CD4-positive, alpha-beta T cell (primary cell): ENCODE measurements around the gene SMIM1. TPM values are rescaled to one million over a fixed set of nuclear protein-coding genes. Genes with fewer than 3 reads are reported as not detected.

Source experiments
- ATAC-seq: fragments of 200-7000 bp; cut with Tn5 transposase; one replicate; pipeline ENCODE4 v1.10.0; 2022; ENCODE audit warnings: mild to moderate bottlenecking; ENCODE audit not compliant: poor library complexity
- CTCF ChIA-PET: fragments of 350-600 bp; sonication (Branson Sonifier 250); formaldehyde crosslinking; loops from one replicate; lab custom pipeline; 2021; ENCODE audit warnings: antibody characterized with exemption, inconsistent platforms; lab: Charles Lee
- POLR2A ChIA-PET: fragments of 350-600 bp; sonication (Branson Sonifier 250); formaldehyde crosslinking; loops from one replicate; lab custom pipeline; 2021; ENCODE audit warnings: antibody characterized with exemption, inconsistent platforms; lab: Charles Lee
- DNase-seq, 14 experiments: peaks; one replicate each; pipeline ENCODE4 v3.0.0-alpha.2; 2013 to 2020; ENCODE audit warnings: mixed read lengths in 2 of 14
- H3K27ac ChIP-seq, 2 donors: one replicate each; pipeline versions ENCODE4 v1.5.1 to v1.7.0; 2013; ENCODE audit warnings: low read length in 2 of 2, low read depth in 1 of 2, mild to moderate bottlenecking in 1 of 2
- H3K27me3 ChIP-seq, 2 experiments: 1 replicate in 1 of 2; 2 replicates in 1 of 2; pipeline versions ENCODE4 v1.6.1 to v1.7.0; 2013; ENCODE audit warnings: low read length in 2 of 2, control low read depth in 1 of 2, mild to moderate bottlenecking in 1 of 2, moderate library complexity in 1 of 2; ENCODE audit not compliant: insufficient read depth in 2 of 2, control insufficient read depth in 1 of 2
- H3K36me3 ChIP-seq: one replicate; pipeline ENCODE4 v1.6.1; 2013; ENCODE audit warnings: low read length, control low read depth; ENCODE audit not compliant: insufficient read depth
- H3K4me1 ChIP-seq: one replicate; pipeline ENCODE4 v1.6.1; 2013; ENCODE audit warnings: low read length, control low read depth; ENCODE audit not compliant: insufficient read depth
- H3K4me3 ChIP-seq: one replicate; pipeline ENCODE4 v1.5.1; 2013; ENCODE audit warnings: mild to moderate bottlenecking, low read length, moderate library complexity
- H3K9me3 ChIP-seq, 2 experiments: 1 replicate in 1 of 2; 2 replicates in 1 of 2; pipeline versions ENCODE4 v1.6.1 to v1.7.0; 2013; ENCODE audit warnings: low read length in 2 of 2, mild to moderate bottlenecking in 2 of 2, control low read depth in 1 of 2, moderate library complexity in 1 of 2; ENCODE audit not compliant: control insufficient read depth in 1 of 2, insufficient read depth in 1 of 2
- H3K27ac Mint-ChIP-seq: one replicate; pipeline ENCODE4 v1.8.0; 2020; ENCODE audit warnings: mixed read lengths
- H3K27me3 Mint-ChIP-seq: one replicate; pipeline ENCODE4 v1.8.0; 2021; ENCODE audit warnings: mixed read lengths
- H3K36me3 Mint-ChIP-seq: one replicate; pipeline ENCODE4 v1.8.0; 2021; ENCODE audit warnings: low read depth, mixed read lengths
- H3K4me1 Mint-ChIP-seq: one replicate; pipeline ENCODE4 v1.8.0; 2021; ENCODE audit warnings: low read depth, mixed read lengths
- H3K4me3 Mint-ChIP-seq: one replicate; pipeline ENCODE4 v1.8.0; 2020; ENCODE audit warnings: mild to moderate bottlenecking, mixed read lengths
- H3K9me3 Mint-ChIP-seq: one replicate; pipeline ENCODE4 v1.8.0; 2020; ENCODE audit warnings: mixed read lengths
- intact Hi-C, 2 experiments: fragments of 100-400 bp; cut with DNase I in 1 of 2; cut with micrococcal nuclease in 1 of 2; formaldehyde crosslinking; loops; one replicate each; pipeline versions ENCODE4 v1.15.1 to v1.9.0; 2023 to 2025; cut with DNase I, micrococcal nuclease
- total RNA-seq, 174 experiments: library from RNA in 2 of 174; stranded (reverse) in 2 of 174; gene quantifications; one replicate each; pipeline ENCODE4 v1.2.3 and lab custom pipeline; 2021 to 2026
- TF ChIP-seq, protein P1 (sequence below): fragments of 200-600 bp; IDR thresholded peaks from one replicate; pipeline ENCODE4 v1.8.0; 2022; ENCODE audit warnings: antibody characterized with exemption, mild to moderate bottlenecking

Gene SMIM1
- total RNA-seq, 2 experiments from 2014 or later = 1.8 to 2.6 TPM

DNA sequence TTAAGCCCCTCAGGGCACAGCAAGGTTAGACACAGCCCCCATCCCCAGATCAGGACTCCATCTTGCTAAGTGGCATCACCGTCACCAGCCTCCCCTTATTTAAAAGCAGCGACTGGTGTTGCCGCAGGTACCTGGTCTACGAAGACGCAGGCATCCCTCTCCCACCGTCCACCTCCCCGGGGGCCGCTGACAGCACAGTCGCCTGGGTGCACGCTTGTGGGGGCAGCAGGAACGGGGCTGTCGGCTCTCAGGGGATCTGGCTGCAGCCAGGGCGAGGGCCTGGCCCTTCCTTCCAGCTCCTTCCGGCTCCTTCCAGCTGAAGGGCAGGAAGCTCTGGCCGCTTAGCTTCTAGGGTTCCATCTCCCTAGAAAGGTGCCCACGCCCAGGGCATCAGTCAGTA lies 37.9 kb upstream of the SMIM1 start:
- no peak overlapping the region for H3K27ac Mint-ChIP-seq
- Histone ChIP-seq H3K4me3 (no peak overlapping the region), H3K27me3 (no peaks in the 10 kb centered on the region), H3K27ac (no peak overlapping the region), H3K36me3 (peaks cover 11% of the 10 kb centered on the region), H3K4me1 (no peaks in the 10 kb centered on the region), H3K9me3 (peaks cover 0 to 4% of the 10 kb centered on the region in 2 experiments)
- no peaks in the 10 kb centered on the region for H3K4me1 Mint-ChIP-seq
- no peaks in the 10 kb centered on the region for H3K9me3 Mint-ChIP-seq
- CTCF ChIA-PET = no interaction called here
- intact Hi-C loops = no loop called here
- ATAC-seq = no peak
- H3K27me3 Mint-ChIP-seq = no peaks in the 10 kb centered on the region
- TF ChIP-seq, protein P1, sequence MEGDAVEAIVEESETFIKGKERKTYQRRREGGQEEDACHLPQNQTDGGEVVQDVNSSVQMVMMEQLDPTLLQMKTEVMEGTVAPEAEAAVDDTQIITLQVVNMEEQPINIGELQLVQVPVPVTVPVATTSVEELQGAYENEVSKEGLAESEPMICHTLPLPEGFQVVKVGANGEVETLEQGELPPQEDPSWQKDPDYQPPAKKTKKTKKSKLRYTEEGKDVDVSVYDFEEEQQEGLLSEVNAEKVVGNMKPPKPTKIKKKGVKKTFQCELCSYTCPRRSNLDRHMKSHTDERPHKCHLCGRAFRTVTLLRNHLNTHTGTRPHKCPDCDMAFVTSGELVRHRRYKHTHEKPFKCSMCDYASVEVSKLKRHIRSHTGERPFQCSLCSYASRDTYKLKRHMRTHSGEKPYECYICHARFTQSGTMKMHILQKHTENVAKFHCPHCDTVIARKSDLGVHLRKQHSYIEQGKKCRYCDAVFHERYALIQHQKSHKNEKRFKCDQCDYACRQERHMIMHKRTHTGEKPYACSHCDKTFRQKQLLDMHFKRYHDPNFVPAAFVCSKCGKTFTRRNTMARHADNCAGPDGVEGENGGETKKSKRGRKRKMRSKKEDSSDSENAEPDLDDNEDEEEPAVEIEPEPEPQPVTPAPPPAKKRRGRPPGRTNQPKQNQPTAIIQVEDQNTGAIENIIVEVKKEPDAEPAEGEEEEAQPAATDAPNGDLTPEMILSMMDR = no peak
- DNase-seq = no peak
- H3K4me3 Mint-ChIP-seq = no peak overlapping the region
- peaks cover 10% of the 10 kb centered on the region for H3K36me3 Mint-ChIP-seq
- POLR2A ChIA-PET = no interaction called here

DNA sequence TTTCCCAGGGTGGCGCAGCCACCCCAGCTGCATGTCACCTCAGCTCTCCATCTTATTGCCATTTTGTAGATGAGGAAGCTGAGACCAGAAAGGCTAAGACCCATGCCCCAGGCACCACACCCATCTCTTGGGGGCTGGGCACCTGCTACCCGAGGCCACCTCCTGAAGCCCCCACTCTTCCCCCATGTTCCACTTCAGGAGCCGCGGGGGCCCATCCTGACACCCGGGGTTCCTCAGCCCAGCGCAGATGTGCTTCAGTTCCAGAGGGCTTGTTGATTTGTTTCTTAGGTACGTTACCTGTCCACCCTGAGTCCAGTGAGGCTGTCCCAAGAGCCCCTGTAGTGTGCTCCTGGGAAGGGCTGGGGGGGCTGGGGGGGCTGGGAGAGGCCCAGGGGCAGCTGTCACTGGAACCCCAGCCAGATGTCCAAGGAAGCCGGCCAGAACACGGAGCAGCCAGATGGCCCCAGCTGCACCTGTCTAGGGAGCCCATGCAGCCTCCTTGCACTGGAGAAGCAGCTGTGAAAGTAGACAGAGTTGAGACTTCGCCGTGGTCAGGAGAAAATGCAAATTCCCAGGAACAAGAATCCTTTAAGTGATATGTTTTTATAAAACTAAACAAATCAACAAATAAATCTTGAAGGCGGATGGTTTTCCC lies 37.4 kb upstream of the SMIM1 start:
- Mint-ChIP-seq H3K27ac (no peak overlapping the region), H3K27me3 (no peaks in the 10 kb centered on the region), H3K9me3 (no peaks in the 10 kb centered on the region), H3K4me3 (no peak overlapping the region), H3K4me1 (no peaks in the 10 kb centered on the region), H3K36me3 (peaks cover 10% of the 10 kb centered on the region)
- DNase-seq (no peak), ATAC-seq (no peak)
- no peaks in the 10 kb centered on the region for H3K27me3 ChIP-seq
- peaks cover 0 to 4% of the 10 kb centered on the region in 2 experiments for H3K9me3 ChIP-seq
- H3K4me3 ChIP-seq = no peak overlapping the region
- TF ChIP-seq, protein P1 = no peak
- intact Hi-C loops = no loop called here
- peaks cover 12% of the 10 kb centered on the region for H3K36me3 ChIP-seq
- no peaks in the 10 kb centered on the region for H3K4me1 ChIP-seq
- no peak overlapping the region for H3K27ac ChIP-seq
- CTCF ChIA-PET = no interaction called here
- POLR2A ChIA-PET = no interaction called here

DNA sequence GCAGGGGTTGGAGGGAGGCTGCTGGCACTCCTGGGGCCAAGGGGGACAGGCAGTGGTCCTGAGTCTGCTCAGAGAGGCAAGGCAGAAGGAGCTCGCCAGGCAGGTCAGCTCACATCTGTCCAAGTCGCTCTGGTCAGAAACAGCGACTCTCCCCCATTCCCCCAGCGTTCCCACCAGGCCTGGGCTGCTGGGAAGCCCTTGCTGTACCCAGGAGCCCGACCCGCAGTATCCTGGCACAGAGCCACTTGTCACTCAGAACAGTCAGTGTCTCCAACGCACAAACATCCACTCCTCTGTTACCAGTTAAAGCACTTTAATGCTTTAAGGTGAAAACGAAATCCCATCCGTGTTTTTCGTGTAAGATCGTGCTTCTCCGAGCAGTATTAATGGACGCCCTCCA lies 36.9 kb upstream of the SMIM1 start:
- Mint-ChIP-seq H3K36me3 (peaks cover 12% of the 10 kb centered on the region), H3K4me1 (no peaks in the 10 kb centered on the region), H3K27me3 (no peaks in the 10 kb centered on the region), H3K9me3 (no peaks in the 10 kb centered on the region), H3K27ac (no peak overlapping the region), H3K4me3 (no peak overlapping the region)
- intact Hi-C loops = no loop called here
- TF ChIP-seq, protein P1 = no peak
- CTCF ChIA-PET = no interaction called here
- no peak overlapping the region for H3K27ac ChIP-seq
- no peak for ATAC-seq
- H3K4me3 ChIP-seq = no peak overlapping the region
- H3K4me1 ChIP-seq = no peaks in the 10 kb centered on the region
- DNase-seq = no peak
- peaks cover 0 to 4% of the 10 kb centered on the region in 2 experiments for H3K9me3 ChIP-seq
- H3K36me3 ChIP-seq = peaks cover 12% of the 10 kb centered on the region
- H3K27me3 ChIP-seq = no peaks in the 10 kb centered on the region
- POLR2A ChIA-PET = no interaction called here
